SK-MEL-5 (cell line): Measurements from ENCODE around the gene GGACT. TPM values are rescaled to one million over a fixed set of nuclear protein-coding genes. Genes with fewer than 3 reads are reported as not detected.

ENCODE experiments used
- DNase-seq: peaks from one replicate; pipeline ENCODE4 v3.0.0-alpha.2; 2016; ENCODE audit warnings: low read depth, low spot score
- in situ Hi-C: cut with HindIII; loops from 2 replicates; pipeline ENCODE4 v1.10.0; 2016; ENCODE audit warnings: low sequenced_read_pairs, high pct_unique_total_duplicates, low pct_unique_long_range_greater_than_20kb
- total RNA-seq: library from RNA; depleted of rRNA; stranded (reverse); fragments of >200 nt; shearing (Covaris generic); gene quantifications from 2 replicates; pipeline ENCODE4 v1.2.3, GENCODE V29; 2014

GGACT gene
- total RNA-seq, 1 experiment from 2014 or later: 9.2 TPM

DNA sequence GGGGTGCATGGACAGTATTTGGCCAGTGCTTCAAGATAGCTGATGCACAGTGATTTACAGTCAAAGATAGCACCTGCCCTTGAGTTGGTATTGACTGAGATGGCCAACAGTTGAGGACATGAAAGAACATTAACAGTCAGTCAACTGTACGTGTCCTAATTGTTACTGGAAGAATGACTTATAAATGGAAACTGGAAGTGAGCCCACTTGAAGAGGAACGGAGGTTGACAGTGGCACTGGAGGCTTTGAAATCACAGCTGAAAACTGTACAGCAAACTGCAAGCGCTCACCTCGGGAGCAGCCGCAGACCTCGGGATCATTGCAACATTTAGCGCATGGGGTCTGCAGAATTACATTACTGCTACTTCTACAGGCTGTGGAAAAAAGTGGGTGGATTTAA, 77.1 kb downstream of the GGACT start:
- no peak for DNase-seq
- in situ Hi-C loops: no loop called here

DNA sequence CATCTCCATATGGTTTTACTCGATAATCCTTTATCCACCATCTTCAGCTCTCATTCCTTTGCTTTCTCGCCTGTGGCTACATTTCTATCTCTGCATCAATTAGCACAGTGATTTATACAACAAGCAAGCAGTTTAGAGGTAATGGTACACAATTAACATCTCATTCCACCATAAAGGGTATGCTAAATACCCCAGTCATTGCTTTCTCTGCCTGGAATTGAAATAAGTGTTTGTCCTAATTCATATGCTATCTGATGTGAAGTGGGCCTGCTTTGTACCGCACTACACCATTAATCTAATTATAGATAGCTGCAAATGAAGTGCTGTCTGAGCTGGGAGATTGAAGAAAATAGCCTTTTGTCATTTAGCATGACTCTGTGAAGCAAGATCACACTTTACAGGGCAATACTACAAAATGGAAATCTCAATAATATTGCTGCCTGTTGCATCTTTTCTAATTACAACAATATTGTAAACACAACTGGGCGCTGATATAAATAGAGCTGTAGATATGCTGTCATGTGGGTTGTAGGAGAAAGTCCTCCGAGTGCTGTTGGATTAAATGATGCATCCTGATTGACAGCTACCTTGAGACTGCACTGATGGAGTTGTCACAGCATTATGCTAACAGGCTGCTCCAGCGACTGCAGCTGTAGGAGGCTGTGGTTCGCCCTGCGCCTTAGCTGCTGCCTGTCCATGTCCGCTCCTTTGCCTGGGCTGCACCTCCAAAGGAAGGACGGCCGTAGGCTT, 78.2 kb downstream of the GGACT start:
- in situ Hi-C loops: no loop called here

DNA sequence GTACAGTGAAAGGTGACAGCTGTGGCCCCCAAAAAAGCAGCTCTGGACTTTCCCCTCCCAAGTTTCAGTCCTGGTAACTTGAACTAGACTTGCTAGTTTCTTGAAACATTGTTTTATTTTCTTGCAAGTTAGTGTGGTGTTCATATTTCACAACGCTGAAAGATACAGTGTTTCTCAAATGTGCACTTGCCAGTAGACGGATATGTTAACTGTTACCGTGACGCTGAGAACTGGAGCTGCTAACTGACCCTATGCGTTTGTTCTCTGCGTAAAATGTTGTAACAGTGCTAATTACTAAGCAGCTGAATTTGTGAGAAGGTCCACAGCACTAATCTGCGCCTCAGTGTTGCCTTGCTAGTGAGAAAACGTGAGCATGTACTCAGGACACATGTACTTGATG, 79.6 kb downstream of the GGACT start:
- in situ Hi-C loops: no loop called here
- DNase-seq: no peak

More for the DNA sequence above, 78.2 kb downstream of the GGACT start:
- no peak for DNase-seq

DNA sequence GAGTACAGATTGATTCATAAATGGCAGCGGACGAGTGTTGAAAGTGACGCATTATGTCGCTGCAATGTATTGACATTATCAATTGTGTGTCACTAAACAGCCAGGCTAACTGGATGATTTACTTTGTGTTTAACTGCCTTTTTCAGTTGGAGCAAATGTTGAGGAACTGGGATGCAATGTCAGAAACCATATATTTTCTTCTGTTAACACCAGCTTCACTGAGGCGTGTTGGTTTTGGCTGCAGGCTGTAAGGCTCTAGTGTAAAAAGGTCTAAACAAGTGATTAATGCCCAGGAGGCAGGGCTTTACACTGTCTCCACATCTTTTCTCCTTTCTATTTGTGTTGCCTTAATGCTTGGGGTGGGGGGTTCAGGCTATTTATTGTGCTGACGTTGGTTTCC, 80.1 kb downstream of the GGACT start:
- in situ Hi-C loops: no loop called here
- no peak for DNase-seq

DNA sequence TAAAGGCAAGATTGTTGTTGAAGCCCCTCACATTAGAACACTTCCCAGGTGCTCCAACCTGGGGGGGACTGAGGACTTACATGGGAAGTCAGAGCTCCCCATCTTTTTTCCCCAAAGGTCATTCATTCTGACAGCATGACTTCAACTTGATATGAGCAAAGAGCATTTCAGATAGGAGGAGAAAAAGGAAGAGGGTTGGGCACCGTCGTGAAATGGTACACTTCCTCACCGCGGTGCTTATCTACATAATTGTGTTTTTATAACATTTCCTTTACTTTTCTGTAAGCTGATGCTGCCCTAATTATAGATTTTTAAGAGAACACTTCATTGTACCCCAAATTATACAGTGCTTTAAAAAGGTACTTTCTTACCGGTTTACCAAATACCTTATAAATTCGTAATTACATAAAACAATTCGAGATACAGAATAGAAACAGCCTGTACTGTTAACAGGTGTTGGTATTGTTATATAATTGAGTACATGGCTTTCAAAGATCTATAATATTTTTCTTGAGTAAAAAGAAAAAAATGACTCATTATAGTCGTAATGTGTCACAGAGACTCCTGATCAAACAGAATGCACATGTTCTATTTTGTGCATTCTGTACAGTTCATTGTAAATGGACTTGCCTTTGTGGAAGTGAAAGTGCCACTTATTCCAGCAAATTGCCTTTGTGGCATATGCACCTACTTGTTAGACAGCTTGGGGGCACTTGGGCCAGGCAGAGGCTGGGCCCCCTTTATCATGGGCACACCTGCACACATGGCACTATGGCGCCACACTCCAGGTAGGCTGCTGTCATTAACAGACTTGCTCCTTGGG, 81.8 kb downstream of the GGACT start:
- no peak for DNase-seq
- in situ Hi-C loops: no loop called here

DNA sequence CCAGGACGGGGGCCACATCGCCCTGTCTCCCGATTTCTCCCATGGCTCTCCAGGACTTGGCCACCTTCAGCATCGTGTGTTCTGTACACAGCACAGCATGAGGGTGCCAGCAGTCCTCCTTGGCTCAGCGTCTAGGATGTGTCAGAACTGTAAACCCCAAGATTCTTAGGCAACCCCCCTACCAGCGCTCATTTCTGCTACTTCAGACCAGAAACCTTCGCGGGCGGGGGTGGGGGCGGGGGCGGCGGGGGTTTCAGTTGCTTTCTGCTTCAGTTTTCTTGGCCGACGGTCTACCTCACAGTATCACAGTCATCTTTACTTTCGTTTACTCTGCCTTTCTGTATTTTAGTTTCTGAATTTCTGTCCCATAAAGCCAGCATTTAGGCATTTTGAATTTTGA, 82.4 kb downstream of the GGACT start:
- no peak for DNase-seq
- in situ Hi-C loops: no loop called here

DNA sequence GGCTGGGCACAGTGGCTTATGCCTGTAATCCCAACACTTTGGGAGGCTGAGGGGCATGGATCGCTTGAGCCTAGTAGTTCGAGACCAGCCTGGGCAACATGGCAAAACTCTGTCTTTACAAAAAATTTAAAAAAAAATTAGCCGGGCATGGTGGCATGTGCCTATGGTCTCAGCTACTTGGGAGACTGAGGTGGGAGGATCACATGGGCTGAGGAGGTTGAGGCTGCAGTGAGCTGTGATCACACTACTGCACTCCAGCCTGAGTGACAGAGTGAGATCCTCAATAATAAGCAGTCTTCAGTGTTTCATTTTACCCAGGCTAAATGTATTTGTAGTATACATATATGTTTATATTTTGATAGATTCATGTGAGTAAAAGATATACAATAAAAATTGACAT, 85.0 kb downstream of the GGACT start:
- DNase-seq: no peak
- in situ Hi-C loops: no loop called here

DNA sequence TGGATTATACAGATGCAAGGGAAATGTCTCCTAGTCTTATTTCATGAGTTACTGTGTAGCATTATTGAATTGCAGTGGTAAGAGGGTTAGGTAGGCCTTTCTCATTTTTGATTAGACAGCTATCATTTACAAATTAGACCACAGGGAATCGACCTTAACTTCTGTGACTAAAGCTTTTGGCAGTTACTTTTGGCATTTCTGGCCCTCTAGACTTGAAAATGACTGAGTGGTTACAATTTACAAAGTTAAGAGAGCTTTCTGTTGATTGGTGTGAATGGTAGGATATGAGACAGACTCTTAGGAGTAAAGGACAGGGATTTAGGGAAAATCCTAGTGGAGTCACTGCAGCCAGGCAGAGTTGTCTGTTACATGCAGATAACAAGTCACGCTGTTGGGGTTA, 86.1 kb downstream of the GGACT start:
- in situ Hi-C loops: no loop called here
- no peak for DNase-seq

DNA sequence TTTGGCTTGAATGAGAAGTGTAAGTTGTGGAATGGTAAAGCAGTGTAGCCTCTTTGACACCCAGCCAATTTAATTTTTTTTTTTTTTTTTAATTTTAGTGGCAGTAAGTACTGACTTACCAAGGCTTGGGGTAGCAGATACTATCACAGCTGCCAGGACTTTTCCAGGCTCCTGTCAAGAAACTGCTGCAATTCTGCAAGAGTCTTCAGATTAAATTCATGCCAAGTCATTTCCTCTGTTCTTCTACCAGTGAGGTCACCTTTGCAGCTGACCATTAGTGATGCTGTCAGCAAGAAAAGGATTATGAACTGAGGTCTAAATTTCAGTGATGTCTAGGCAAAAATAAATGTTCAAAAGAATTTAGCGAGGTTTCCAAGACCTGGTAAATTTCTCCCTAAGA, 91.2 kb downstream of the GGACT start:
- DNase-seq: no peak
- in situ Hi-C loops: no loop called here

DNA sequence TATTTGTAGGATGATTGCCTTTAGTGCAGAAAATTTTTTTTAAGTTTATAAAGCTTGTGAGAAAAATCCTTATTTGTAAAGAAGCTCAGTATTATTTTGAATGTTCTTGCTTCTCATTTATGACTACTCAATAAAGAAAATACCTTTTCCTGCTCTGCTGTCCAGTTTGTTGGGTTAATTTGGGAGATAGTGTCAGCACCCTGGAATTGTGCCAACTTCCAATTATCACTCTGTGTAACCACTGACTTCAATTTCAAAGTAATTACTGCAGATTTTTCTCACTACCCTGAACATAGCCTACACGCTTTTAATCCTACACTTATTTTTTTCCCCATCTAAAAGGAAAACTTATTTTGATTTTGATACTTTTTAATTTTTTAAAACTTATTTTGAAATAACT, 93.1 kb downstream of the GGACT start:
- in situ Hi-C loops: no loop called here
- DNase-seq: no peak

DNA sequence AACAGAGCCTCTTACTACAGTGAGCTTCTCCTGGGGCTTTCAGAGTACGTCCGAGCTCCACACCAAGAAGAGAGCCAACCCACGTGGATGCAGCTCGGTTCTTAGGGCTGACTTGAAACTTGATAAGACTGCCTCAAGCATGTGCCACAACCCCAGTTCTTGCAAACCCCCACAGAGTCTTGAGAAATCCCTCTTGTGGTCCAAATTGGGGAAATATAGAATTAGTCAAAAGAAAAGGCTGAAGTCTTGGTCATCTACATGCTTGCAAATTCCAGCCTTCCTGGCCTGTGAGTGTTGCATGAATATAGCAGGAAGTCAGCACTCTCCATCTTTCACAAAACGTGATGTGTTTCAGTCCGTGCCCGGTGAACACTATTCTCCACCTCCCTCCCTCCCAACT, 95.2 kb downstream of the GGACT start:
- in situ Hi-C loops: no loop called here
- DNase-seq: no peak

DNA sequence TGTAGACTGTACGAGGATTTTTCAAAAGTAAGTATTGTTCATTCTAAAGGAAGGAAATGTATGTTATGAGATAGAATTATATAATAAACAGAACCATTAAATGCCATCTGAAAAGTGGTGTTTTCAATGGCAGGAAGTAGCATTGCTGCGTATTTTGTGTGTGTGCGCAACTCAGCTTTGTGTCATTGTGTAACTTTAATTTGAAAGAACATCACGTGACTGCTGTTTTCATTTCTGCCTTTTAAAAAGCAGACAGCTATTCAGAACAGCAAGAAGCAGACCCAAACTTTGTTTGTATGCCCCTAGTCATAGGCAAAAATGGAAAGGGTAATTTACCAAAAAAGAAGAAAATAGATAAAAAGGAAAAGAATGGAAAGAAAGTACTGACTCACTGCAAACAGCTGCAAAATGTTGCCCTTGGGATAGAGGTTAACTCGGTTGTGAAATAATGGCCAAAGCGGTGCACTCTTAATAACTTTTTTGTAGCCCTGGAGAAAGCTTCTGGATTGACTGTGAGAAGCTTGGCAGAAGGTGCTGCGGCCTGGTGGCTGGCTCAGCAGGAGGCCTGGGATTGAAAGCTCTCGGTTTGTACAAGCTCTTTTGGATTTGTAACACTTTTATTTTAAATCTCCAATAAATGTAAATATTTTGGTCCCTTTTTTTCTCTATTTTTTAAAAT, 97.3 kb downstream of the GGACT start:
- DNase-seq: no peak

DNA sequence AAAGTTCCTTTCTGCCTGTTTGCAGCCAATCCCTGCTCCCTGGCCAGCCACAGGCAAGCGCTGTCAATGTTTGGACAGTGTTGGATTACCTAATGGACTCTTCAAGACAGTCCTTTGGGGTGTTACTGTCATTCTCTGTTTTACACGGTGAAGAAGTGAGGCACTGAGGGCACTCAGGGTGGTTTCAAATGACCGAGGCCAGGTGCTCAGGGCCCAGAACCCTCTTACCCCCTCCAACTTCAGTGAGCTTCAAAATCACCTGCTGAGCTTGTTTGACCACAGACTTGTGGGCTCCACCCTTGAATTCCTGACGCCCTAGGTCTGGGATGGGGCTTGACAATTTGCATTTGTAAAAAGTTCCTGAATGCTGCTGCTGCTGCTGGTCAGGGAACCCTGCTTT, 97.9 kb downstream of the GGACT start:
- in situ Hi-C loops: no loop called here
- DNase-seq: no peak

More for the DNA sequence above, 97.3 kb downstream of the GGACT start:
- in situ Hi-C loops: no loop called here

DNA sequence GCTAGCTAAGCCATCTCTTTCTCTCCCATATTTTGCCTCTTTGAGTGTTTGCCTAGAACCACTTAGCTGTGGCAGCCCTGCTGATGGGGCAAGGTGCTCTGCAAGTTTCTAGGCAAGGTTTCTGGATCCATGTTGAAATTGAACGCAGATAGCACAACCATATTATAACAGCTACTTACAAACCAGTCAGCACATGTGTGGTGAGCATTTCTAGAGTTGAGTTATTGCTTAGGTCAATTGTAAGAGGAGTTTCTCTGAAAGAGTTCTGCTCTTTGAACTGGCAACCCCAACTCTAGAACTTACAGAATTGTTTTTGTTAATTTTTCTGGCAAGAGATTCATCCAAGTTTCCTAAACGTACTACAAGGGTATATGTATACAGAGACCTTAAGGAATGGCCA, 103.3 kb downstream of the GGACT start:
- in situ Hi-C loops: no loop called here
- no peak for DNase-seq

DNA sequence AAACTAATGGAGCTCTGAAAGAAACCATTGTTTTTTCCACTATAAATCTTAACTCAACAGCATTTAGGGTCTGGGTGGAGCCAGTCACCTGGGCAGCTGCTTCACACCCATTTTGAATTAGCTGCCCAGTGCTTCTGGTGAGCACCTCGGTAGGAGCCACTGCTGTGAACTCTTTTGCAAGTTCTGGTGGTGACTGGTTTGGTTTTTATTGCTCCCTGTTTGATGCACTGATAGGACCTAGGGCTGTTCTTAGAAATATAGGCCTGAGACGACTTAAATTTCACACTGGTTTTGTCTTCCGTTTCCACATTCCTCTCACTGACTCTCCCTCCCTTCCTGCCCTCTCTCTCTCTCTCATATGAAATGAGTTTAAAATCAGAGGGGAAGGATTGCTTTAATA, 103.9 kb downstream of the GGACT start:
- DNase-seq: no peak
- in situ Hi-C loops: no loop called here

DNA sequence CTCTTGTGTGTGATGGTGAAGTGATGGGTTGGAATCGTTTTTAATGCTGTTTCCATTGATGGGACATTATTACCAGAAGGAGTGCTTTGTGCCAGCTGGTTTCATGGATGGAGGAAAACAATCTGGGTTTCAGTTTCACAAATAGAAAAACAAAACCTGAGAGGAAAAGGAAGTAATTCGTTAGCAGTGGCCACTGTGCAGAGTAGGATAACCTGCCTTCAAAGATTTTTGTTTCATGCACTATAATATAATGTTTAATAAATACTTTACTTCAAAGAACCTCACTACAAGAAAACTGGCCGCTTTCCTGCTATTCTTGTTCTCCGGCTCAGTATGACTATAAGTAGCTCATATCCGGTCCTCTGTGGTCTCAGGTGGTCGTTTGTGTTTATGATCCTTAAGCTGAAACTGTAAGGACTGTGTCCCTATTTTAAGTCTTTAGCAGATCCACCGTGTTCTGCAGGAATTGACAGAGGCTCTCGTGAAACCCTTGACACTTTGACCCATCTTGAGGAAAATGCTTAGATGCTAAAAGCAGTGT, 104.7 kb downstream of the GGACT start:
- in situ Hi-C loops: no loop called here

DNA sequence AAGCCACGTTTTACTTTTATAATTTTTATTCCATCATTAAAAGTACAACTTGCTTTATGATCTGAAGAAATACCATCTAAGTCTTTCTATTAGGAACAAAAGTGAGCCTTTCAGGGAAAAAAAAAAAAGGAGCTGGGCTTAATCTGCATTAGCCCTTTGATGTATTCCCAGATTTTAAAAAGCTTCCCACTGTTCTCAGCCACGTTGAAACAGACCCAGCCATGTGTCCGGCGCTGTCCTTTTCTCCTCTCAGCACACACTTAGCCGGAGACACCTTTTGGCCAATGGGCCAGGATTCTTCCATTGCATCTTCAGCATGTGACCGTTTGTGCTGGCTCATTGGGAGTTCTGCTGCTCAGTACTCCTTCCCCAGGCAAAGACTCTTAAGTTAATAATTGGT, 105.5 kb downstream of the GGACT start:
- DNase-seq: no peak
- in situ Hi-C loops: no loop called here

More for the DNA sequence above, 104.7 kb downstream of the GGACT start:
- no peak for DNase-seq

DNA sequence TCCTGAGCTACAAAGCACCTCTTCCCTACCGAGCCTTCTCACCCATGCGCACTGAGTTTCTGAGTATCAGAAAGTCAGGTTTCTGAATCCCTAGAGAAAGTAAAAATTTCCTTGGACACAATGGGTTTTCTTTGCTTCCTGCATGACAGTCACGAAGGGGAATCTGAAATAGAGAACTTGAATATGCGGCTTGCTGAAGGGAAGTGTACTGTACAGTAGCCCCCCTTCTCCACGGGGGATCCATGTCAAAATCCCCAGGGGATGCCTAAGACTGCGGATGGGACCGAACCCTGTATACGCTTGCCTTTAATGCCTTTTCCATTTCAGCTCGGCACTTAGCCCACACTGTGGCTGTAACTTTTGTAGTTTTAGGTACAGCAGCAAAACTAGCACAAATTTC, 107.9 kb downstream of the GGACT start:
- in situ Hi-C loops: no loop called here
- DNase-seq: no peak
